ENCODE results near the gene PPP1R14C. TPM values are rescaled to one million over a fixed set of nuclear protein-coding genes. Genes with fewer than 3 reads are reported as not detected.

Gene PPP1R14C
- total and polyA plus RNA-seq, 2 donors (not counting 3 experiments of a cell fraction or from before 2014, with no cell fraction given), result not detected

- BruUV-seq (replicated peaks), result no TSS peak
- intact Hi-C loops (cut with micrococcal nuclease), result no loop called here
Observed at GRCh38 chr6:150159757-150160156, 16.9 kb downstream of the PPP1R14C start.

More at GRCh38 chr6:150159757-150160156, 16.9 kb downstream of the PPP1R14C start:
- TF ChIP-seq MYC (IDR thresholded peaks at IDR 0.05; ENCODE audit: low read depth, low read length) (no peak), FOS (IDR thresholded peaks at IDR 0.05; ENCODE audit: borderline replicate concordance, insufficient read depth, low read length) (no peak), CTCF (IDR thresholded peaks at IDR 0.05; ENCODE audit: extremely low read depth in 1 of 2, insufficient read depth in 1 of 2, low read depth in 1 of 2, low read length in 2 of 2) (no peak), POLR2AphosphoS5 (IDR thresholded peaks at IDR 0.05; ENCODE audit: insufficient read depth, low read depth, low read length) (no peak), POLR2A (IDR thresholded peaks at IDR 0.05; ENCODE audit: low read depth, low read length) (no peak), MAX (IDR thresholded peaks at IDR 0.05; ENCODE audit: insufficient read depth, insufficient read length) (no peak), EZH2 (IDR thresholded peaks at IDR 0.05; ENCODE audit: borderline replicate concordance, low read depth, low read length, severe bottlenecking) (no peak), JUN (IDR thresholded peaks at IDR 0.05; ENCODE audit: borderline replicate concordance, insufficient read depth, insufficient read length, low read depth) (no peak), GATA2 (IDR thresholded peaks at IDR 0.05; ENCODE audit: insufficient read depth, insufficient read length, low read depth, low read length) (no peak)
- no peak for FAIRE-seq
- H3K4me1 ChIP-seq (ENCODE audit: control insufficient read depth, extremely low read depth, insufficient read depth, low read length), result no peaks in the 10 kb centered on the region
- POLR2A ChIA-PET, result no interaction called here
- no peak for DNase-seq (ENCODE audit: low read depth, low spot score)
- H3K27ac ChIP-seq (ENCODE audit: insufficient read depth, low read depth, low read length), result no peak overlapping the region
- H3K9me1 ChIP-seq (replicated peaks; ENCODE audit: control insufficient read depth, extremely low read depth, insufficient read depth, low read length), result no peaks in the 10 kb centered on the region
- no peaks in the 10 kb centered on the region for H3K79me2 ChIP-seq (ENCODE audit: control insufficient read depth, insufficient read depth, low read length)
- no peak overlapping the region for H3K9ac ChIP-seq (replicated peaks; ENCODE audit: extremely low read depth, insufficient read depth, low read length)
- H2AFZ ChIP-seq (ENCODE audit: low read depth, low read length), result no peak overlapping the region
- H4K20me1 ChIP-seq (replicated peaks; ENCODE audit: control insufficient read depth, extremely low read depth, insufficient read depth, low read length), result no peaks in the 10 kb centered on the region
- H3K4me3 ChIP-seq (replicated peaks in 1 of 3; ENCODE audit: insufficient read depth in 1 of 3, low read depth in 1 of 3, low read length in 3 of 3), result no peak overlapping the region
- H3K4me2 ChIP-seq (ENCODE audit: insufficient read depth, low read length), result no peak overlapping the region
- dilution Hi-C loops (cut with MboI; ENCODE audit: extremely low pct_ligation_motif_present, low sequenced_read_pairs), result no loop called here
- H3K27me3 ChIP-seq (ENCODE audit: control insufficient read depth in 2 of 2, insufficient read depth in 2 of 2, low read length in 2 of 2), result no peaks in the 10 kb centered on the region
- no peaks in the 10 kb centered on the region for H3K36me3 ChIP-seq (ENCODE audit: control insufficient read depth in 2 of 2, extremely low read depth in 1 of 2, insufficient read depth in 2 of 2, low read length in 2 of 2)
- CTCF ChIA-PET, result no interaction called here
- H3K9me3 ChIP-seq (replicated peaks; ENCODE audit: control insufficient read depth, insufficient read depth, low read length), result no peaks in the 10 kb centered on the region

All from endothelial cell of umbilical vein (primary cell).